ENCODE measurements around the gene CELA1. TPM values are rescaled to one million over a fixed set of nuclear protein-coding genes. Genes with fewer than 3 reads are reported as not detected.

CELA1 gene
- not detected in 2 replicates for total RNA-seq

GRCh38 chr12:51346581-51346980 lies at the start of gene CELA1:
TSS of gene CELA1 (minus strand) at chr12:51346679. CDS start at chr12:51346638, 41 bp downstream.

GRCh38 chr12:51391283-51392123 lies 45.0 kb upstream of the CELA1 start, which contains the start of gene GALNT6:
TSS of gene GALNT6 (minus strand) at chr12:51391406. CDS start at chr12:51379781, 11,625 bp downstream.

GRCh38 chr12:51323966-51324895 lies 22.2 kb downstream of the CELA1 start, which contains the start of gene BIN2:
TSS of gene BIN2 (minus strand) at chr12:51324174. CDS start at chr12:51324102, 72 bp downstream.

Other genes with a start within 250 kb of the CELA1 start
- gene TFCP2, start 173.5 kb downstream of the CELA1 start, total RNA-seq = 9.9 and 14.6 TPM in 2 replicates
- 1.9 and 2.5 TPM in 2 replicates for gene POU6F1, start 128.6 kb downstream of the CELA1 start, total RNA-seq
- 61.2 and 61.7 TPM in 2 replicates for gene DAZAP2, start 107.9 kb downstream of the CELA1 start, total RNA-seq
- 5.4 and 10.0 TPM in 2 replicates for gene SMAGP, start 76.3 kb downstream of the CELA1 start, total RNA-seq
- gene BIN2, start 22.5 kb downstream of the CELA1 start, total RNA-seq = not detected in 2 replicates
- gene GALNT6, start 44.7 kb upstream of the CELA1 start, total RNA-seq = 2.7 and 3.4 TPM in 2 replicates
- gene SLC4A8, start 78.2 kb upstream of the CELA1 start, total RNA-seq = 0.56 and 1.3 TPM in 2 replicates
- 3.5 and 7.6 TPM in 2 replicates for gene SCN8A, start 244.6 kb upstream of the CELA1 start, total RNA-seq